ENCODE data around the gene TMEM123.

The TMEM123 gene

DNA sequence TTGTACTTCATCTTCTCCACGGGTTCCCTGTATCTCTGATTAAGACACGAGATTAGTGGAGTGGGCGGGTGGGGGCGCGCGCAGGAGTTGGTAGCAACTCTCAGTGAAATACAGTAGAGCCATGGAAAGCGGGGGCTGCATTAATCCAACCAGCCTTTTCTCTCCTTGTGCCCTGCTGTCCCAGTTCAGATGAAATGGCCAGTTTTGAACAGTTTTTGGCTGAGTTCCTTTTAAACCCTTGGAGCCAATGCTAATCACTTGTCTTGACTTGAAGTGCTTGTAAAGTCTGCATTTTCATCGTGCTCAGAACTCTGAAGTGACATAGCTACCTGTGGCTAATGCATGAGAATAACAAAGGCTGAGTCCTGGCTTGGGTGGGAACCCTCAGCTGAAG lies 734 bp upstream of the TMEM123 start:
- no peak for DNase-seq (ENCODE audit: low read depth)
- peak overlapping the region; percentile 80 for H3K4me3 ChIP-seq (ENCODE audit: control insufficient read depth, low read depth, low read length)
- TF ChIP-seq, protein P1, sequence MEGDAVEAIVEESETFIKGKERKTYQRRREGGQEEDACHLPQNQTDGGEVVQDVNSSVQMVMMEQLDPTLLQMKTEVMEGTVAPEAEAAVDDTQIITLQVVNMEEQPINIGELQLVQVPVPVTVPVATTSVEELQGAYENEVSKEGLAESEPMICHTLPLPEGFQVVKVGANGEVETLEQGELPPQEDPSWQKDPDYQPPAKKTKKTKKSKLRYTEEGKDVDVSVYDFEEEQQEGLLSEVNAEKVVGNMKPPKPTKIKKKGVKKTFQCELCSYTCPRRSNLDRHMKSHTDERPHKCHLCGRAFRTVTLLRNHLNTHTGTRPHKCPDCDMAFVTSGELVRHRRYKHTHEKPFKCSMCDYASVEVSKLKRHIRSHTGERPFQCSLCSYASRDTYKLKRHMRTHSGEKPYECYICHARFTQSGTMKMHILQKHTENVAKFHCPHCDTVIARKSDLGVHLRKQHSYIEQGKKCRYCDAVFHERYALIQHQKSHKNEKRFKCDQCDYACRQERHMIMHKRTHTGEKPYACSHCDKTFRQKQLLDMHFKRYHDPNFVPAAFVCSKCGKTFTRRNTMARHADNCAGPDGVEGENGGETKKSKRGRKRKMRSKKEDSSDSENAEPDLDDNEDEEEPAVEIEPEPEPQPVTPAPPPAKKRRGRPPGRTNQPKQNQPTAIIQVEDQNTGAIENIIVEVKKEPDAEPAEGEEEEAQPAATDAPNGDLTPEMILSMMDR (IDR thresholded peaks at IDR 0.05; ENCODE audit: control insufficient read depth, insufficient read depth, low read depth, low read length, missing control alignments), result no peak

DNA sequence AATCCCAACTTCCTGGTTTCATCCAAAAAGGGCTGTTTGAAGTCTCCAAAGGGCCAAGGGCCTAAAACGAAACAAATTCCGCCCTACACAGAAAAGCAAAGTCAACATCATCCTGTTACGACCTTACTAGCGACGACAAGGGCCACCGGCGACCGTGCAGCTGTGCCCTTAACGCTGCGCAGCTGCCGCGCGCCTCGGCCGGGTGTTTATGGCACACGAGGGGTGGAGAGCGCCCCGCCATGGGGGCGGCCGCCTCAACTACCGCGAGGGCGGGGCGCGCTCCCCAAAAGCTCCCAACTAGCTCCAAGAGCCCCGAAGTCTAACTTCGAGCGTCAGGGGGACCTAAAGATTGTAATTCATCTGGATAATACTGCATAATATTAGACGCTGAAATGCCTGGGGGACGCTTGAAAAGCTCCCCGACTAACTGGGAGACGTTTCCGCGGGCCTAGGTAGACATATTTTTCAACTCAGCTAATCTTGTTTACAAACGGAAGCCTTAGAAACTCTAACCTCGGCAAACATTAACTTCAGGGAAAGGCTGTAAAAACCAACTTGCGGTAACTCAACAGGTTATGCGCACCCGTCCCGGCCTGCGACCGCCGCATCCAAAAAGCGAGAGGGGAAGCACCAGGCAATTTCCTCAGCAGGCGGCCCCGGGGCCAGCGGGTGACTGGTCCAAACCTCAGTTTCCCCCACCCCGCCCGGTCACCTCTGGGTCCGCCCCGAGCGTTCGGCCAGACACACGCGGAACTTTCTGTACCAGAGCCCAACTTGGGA lies 694 bp downstream of the TMEM123 start:
- DNase-seq (ENCODE audit: low read depth), result no peak
- TF ChIP-seq, protein P1 (IDR thresholded peaks at IDR 0.05; ENCODE audit: control insufficient read depth, insufficient read depth, low read depth, low read length, missing control alignments), result no peak
- H3K4me3 ChIP-seq (ENCODE audit: control insufficient read depth, low read depth, low read length), result peak overlapping the region; percentile 80

DNA sequence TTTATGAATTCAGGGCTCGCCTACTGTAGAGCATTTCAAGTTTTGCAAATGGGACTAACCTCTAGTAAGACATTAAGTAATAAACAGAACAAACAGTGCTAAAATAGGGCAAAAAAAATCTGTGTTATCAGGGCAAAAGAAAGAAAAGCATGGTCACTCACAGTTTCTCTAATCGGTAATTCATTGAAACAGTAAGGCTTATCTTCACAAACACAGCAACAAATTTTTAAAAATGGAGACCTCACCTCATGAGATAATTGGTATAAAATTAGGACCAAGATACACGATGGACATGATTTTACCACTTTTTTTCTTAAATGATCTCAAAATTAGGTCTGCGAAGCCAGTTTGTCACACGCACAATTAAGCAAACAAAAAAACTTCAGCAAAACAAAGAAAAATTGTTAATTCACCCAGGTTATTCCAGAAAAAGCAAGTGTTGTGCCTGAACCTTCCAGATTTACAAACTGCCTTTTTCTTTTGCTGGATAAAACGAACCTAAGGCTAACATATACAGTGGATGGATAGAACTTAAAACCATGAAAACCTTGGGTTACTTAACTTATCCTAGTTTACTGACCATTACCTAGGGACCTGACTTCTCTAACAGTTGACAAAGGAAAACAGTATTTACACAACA lies 1.4 kb downstream of the TMEM123 start:
- peak overlapping the region; percentile 80 for H3K4me3 ChIP-seq (ENCODE audit: control insufficient read depth, low read depth, low read length)
- TF ChIP-seq, protein P1 (IDR thresholded peaks at IDR 0.05; ENCODE audit: control insufficient read depth, insufficient read depth, low read depth, low read length, missing control alignments), result no peak
- no peak for DNase-seq (ENCODE audit: low read depth)

DNA sequence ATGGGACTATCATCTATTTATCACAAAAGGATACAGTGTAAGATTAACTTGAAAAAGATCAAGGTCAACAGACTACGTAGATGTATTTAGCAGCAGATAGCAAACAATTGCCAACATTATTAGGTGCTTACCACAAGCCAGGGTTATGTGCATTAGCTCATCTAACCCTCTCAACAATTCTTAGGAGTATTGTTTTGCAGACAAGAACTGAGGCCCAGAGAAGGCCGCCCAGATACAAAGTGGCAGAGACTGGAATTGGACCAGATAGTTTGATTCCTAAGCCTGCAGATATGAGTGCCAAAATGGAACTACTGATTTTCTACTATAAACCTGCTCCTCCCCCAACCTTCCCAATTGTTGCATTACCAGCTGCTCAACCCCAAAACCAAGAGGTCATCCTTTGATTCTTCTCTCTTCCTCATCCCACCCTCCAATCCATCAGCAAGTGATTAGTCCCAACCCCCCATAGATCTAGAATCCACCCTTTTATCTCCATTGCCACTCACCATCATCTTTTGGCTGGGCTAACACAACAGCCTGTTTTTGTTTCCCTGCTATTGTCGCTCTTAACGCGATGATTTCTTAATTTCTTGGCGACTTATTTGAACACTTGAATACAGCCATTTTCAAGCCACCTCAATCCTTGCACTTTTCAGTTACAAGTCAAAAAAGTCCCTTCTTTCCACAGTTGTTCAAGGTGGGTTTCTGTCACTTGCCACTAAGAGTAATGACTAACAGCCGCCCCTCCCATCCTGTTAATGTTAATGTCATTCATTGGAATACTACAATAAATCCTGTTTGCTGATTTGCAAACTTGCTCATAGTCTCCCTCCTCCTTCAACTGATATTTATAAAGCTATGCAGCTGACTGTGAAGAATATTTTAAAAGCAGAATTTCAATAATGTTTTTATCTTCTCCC lies 2.7 kb downstream of the TMEM123 start:
- TF ChIP-seq, protein P1 (IDR thresholded peaks at IDR 0.05; ENCODE audit: control insufficient read depth, insufficient read depth, low read depth, low read length, missing control alignments), result no peak
- H3K4me3 ChIP-seq (ENCODE audit: control insufficient read depth, low read depth, low read length), result no peak overlapping the region
- no peak for DNase-seq (ENCODE audit: low read depth)

DNA sequence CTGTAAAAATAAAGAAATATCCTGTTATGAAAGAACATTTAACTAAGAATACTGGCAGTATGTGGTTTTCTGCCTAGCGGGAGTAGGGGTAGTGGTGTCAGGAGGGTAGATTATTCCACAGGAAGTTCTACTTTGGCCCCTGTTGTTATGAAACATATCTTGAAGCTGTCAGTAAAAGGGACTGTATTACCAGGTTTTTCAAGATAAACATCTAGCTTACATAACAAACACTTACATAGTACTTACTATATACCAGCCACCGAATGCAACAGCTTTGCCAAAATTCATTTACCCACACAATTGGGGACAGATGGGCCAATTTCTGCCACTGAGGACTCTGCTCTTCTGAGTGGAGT lies 3.7 kb downstream of the TMEM123 start:
- H3K4me3 ChIP-seq (ENCODE audit: control insufficient read depth, low read depth, low read length), result no peak overlapping the region
- TF ChIP-seq, protein P1 (IDR thresholded peaks at IDR 0.05; ENCODE audit: control insufficient read depth, insufficient read depth, low read depth, low read length, missing control alignments), result no peak
- DNase-seq (ENCODE audit: low read depth), result no peak

Data from AG09309 (cell line).